AG04450 (cell line): ENCODE measurements around the gene TRIM69. TPM values are rescaled to one million over a fixed set of nuclear protein-coding genes. Genes with fewer than 3 reads are reported as not detected.

Experiments used
- CTCF ChIA-PET: fragments of 300-600, 350-600 bp; formaldehyde crosslinking; extraction: SDS; loops from one replicate; lab custom pipeline; 2022; ENCODE audit warnings: antibody characterized with exemption, inconsistent platforms; lab: Charles Lee
- POLR2A ChIA-PET: fragments of 350-600 bp; formaldehyde crosslinking; extraction: SDS; loops from one replicate; lab custom pipeline; 2021; ENCODE audit warnings: antibody characterized with exemption, inconsistent platforms; lab: Yijun Ruan, JAX
- DNase-seq: peaks from one replicate; pipeline ENCODE4 v3.0.0-alpha.2; 2011; ENCODE audit warnings: low read depth, low spot score
- H3K27ac ChIP-seq: one replicate; pipeline ENCODE4 v1.5.1; 2012; ENCODE audit warnings: low read depth, low read length, control low read depth
- H3K27me3 ChIP-seq: one replicate; pipeline ENCODE4 v1.6.0; 2012; ENCODE audit warnings: low read length; ENCODE audit not compliant: control insufficient read depth, insufficient read depth
- H3K4me3 ChIP-seq: 2 replicates; pipeline ENCODE4 v1.5.1; 2011; ENCODE audit warnings: mild to moderate bottlenecking, low read depth, low read length, control low read depth
- H3K9me3 ChIP-seq: 2 replicates; pipeline ENCODE4 v1.5.1; 2012; ENCODE audit warnings: low read length; ENCODE audit not compliant: control insufficient read depth, insufficient read depth
- polyA plus RNA-seq: library from polyadenylated mRNA; depleted of rRNA; stranded (reverse); fragments of >200 nt; gene quantifications from 2 replicates; pipeline ENCODE4 v1.2.3, GENCODE V29; 2011
- TF ChIP-seq, protein P1 (sequence below): IDR thresholded peaks from 2 replicates; pipeline ENCODE4 v1.5.1; 2011; ENCODE audit warnings: low read depth, low read length, control low read depth, inconsistent platforms

The TRIM69 gene
- polyA plus RNA-seq, 1 experiment = 16.4 TPM

DNA sequence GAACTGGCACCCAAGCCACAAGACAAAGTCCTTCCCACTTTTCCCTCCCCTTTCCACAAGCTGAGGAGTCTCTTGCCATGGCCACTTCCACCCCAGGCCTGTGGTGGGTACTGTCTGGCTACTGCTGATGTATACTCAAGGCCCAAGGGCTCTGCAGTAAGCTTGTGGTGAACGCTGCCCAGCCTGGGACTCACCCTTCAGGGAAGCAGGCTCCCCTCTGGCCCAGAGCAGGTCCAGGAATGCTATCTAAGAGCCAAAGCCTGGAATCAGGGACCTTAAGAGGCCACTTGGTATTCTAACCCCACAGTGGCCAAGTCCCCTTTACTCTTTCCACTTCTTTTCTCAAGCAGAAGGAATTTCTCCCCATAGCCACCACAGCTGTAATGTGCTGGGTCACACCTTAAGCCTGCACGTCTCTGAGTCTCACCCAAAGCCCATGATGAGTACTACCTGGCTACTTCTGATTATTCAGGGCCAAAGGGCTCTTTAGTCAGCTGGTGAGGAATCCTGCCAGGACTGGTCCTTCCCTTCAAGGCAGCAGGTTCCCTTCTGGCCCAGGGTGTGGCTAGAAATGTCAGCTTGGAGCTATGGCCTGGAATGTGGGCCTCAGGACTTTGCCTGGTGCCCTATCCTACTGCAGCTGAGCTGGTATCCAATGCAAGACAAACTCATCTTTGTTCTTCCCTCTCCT lies 29.2 kb upstream of the TRIM69 start:
- no peak for DNase-seq
- H3K27me3 ChIP-seq = peaks cover 2% of the 10 kb centered on the region
- no peak overlapping the region for H3K27ac ChIP-seq
- no peak overlapping the region for H3K4me3 ChIP-seq
- H3K9me3 ChIP-seq = peaks cover 5% of the 10 kb centered on the region
- TF ChIP-seq, protein P1, sequence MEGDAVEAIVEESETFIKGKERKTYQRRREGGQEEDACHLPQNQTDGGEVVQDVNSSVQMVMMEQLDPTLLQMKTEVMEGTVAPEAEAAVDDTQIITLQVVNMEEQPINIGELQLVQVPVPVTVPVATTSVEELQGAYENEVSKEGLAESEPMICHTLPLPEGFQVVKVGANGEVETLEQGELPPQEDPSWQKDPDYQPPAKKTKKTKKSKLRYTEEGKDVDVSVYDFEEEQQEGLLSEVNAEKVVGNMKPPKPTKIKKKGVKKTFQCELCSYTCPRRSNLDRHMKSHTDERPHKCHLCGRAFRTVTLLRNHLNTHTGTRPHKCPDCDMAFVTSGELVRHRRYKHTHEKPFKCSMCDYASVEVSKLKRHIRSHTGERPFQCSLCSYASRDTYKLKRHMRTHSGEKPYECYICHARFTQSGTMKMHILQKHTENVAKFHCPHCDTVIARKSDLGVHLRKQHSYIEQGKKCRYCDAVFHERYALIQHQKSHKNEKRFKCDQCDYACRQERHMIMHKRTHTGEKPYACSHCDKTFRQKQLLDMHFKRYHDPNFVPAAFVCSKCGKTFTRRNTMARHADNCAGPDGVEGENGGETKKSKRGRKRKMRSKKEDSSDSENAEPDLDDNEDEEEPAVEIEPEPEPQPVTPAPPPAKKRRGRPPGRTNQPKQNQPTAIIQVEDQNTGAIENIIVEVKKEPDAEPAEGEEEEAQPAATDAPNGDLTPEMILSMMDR = no peak
- POLR2A ChIA-PET = no interaction called here
- CTCF ChIA-PET = no interaction called here

DNA sequence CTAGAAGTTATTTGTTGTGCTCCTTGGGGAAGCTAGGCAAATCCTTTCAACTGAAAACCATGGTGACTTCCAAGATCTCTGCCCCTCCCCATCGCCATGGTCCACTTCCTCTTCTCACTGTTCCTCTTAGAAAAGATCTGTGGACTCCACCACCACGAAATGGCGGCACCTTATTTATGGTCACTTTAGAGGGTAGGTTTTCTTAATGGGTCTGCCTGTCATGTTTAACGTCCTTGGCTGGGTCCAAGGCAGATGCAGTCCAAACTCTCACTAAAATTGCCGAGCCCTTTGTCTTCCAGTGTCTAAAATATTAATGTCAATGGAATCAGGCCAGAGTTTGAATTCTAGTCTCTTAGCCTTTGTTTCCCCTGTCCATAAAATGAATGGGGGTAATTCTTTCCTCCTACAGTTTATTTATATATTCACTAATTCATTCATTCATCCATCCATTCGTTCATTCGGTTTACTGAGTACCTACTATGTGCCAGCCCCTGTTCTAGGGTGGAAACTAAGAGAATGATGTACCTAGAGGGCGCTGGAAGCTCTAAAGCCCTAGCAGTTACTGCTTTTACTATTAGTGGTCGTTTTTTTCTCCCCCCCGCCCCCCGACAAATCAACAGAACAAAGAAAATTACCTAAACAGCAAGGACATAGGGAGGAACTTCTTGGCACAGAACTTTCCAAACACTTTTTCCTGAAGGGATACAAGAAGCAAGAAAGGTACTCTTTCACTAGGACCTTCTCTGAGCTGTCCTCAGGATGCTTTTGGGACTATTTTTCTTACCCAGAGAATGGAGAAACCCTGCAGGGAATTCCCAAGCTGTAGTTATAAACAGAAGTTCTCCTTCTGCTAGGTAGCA lies 25.9 kb upstream of the TRIM69 start:
- Histone ChIP-seq H3K27me3 (no peaks in the 10 kb centered on the region), H3K9me3 (no peaks in the 10 kb centered on the region; the same call in 1 of the 2 replicates), H3K4me3 (peak overlapping the region; percentile 96), H3K27ac (peak overlapping the region; percentile 93)
- TF ChIP-seq, protein P1 = peak; percentile 51
- ChIA-PET CTCF (interaction anchor here (0.6 to 3.6 kb wide), 6 partner anchors 12 to 48 kb away, joined by 3 to 19 read pairs (median 4); partner anchors contain the start of gene SPG11), POLR2A (interaction anchor here (0.6 to 5.0 kb wide), 7 partner anchors 10 to 47 kb away, joined by 3 to 67 read pairs (median 4); partner anchors contain the start of genes SPG11 and TRIM69)
- DNase-seq = no peak

DNA sequence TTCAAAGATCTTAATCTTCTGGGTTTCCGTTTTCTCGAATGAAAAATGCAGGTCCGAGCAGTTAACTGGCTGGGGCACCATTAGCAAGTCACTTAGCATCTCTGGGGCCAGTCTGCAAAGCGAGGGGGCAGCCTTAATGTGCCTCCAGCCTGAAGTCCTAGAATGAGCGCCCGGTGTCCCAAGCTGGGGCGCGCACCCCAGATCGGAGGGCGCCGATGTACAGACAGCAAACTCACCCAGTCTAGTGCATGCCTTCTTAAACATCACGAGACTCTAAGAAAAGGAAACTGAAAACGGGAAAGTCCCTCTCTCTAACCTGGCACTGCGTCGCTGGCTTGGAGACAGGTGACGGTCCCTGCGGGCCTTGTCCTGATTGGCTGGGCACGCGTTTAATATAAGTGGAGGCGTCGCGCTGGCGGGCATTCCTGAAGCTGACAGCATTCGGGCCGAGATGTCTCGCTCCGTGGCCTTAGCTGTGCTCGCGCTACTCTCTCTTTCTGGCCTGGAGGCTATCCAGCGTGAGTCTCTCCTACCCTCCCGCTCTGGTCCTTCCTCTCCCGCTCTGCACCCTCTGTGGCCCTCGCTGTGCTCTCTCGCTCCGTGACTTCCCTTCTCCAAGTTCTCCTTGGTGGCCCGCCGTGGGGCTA lies 25.1 kb upstream of the TRIM69 start, which contains the start of the genes B2M and PATL2:
B2M (plus strand) TSS at position 422 of the 647 bp plus-strand sequence; CDS start at position 452, 30 bp downstream.
PATL2 (minus strand) TSS at position 228 of the 647 bp plus-strand sequence. CDS start 34,833 bp downstream, outside the sequence.
- ChIA-PET POLR2A (interaction anchor here (0.6 to 5.0 kb wide), 8 partner anchors 10 to 48 kb away, joined by 3 to 67 read pairs (median 4); partner anchors contain the start of genes SPG11 and TRIM69), CTCF (interaction anchor here (0.6 to 4.3 kb wide), 7 partner anchors 12 to 49 kb away, joined by 3 to 54 read pairs (median 4); partner anchors contain the start of gene SPG11)
- peak within 1 kb of the TSS; percentile 93 for H3K27ac ChIP-seq
- peak; percentile 91 for DNase-seq
- peak within 1 kb of the TSS; percentile 96 for H3K4me3 ChIP-seq
- TF ChIP-seq, protein P1 = no peak
- no peaks in the 10 kb centered on the region; the same call in 1 of the 2 replicates for H3K9me3 ChIP-seq
- no peaks in the 10 kb centered on the region for H3K27me3 ChIP-seq

DNA sequence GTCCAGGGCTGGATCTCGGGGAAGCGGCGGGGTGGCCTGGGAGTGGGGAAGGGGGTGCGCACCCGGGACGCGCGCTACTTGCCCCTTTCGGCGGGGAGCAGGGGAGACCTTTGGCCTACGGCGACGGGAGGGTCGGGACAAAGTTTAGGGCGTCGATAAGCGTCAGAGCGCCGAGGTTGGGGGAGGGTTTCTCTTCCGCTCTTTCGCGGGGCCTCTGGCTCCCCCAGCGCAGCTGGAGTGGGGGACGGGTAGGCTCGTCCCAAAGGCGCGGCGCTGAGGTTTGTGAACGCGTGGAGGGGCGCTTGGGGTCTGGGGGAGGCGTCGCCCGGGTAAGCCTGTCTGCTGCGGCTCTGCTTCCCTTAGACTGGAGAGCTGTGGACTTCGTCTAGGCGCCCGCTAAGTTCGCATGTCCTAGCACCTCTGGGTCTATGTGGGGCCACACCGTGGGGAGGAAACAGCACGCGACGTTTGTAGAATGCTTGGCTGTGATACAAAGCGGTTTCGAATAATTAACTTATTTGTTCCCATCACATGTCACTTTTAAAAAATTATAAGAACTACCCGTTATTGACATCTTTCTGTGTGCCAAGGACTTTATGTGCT lies 24.5 kb upstream of the TRIM69 start:
- ChIA-PET CTCF (interaction anchor here (1.3 to 4.3 kb wide), 4 partner anchors 16 to 50 kb away, joined by 3 to 54 read pairs (median 26); partner anchors contain the start of gene SPG11), POLR2A (interaction anchor here (0.6 to 5.0 kb wide), 7 partner anchors 9 to 49 kb away, joined by 3 to 67 read pairs (median 4); partner anchors contain the start of genes SPG11 and TRIM69)
- Histone ChIP-seq H3K4me3 (peak overlapping the region; percentile 96), H3K9me3 (no peaks in the 10 kb centered on the region; the same call in 1 of the 2 replicates), H3K27ac (peak overlapping the region; percentile 93), H3K27me3 (no peaks in the 10 kb centered on the region)
- TF ChIP-seq, protein P1 = no peak
- no peak for DNase-seq
